Measurements from ENCODE around the gene SLC38A11. TPM values are rescaled to one million over a fixed set of nuclear protein-coding genes. Genes with fewer than 3 reads are reported as not detected.

Gene SLC38A11
- total and polyA plus RNA-seq, 10 of the 15 experiments (the other 5 are each of a cell fraction or from before 2014, with no cell fraction given) = not detected

DNA sequence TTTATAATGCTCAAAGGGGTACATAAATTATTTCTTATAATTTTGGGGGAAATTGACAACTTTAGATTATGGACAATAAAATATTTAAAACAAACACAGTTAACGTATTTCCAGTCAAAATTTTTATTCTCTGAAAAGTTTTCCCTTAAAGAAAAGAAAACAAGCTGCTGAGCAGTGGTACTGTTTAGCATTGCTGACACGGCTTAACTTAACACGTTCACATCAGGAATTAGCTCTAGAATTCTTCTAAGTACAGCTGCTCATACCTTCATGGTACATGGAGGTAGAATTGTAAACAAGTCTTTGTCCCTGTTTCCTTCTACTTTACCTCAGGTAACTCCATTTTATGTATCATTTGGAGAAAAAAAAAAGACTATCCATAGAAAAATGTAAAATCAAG is 2.0 kb downstream of the SLC38A11 start (continued):
- TF ChIP-seq, protein P1, sequence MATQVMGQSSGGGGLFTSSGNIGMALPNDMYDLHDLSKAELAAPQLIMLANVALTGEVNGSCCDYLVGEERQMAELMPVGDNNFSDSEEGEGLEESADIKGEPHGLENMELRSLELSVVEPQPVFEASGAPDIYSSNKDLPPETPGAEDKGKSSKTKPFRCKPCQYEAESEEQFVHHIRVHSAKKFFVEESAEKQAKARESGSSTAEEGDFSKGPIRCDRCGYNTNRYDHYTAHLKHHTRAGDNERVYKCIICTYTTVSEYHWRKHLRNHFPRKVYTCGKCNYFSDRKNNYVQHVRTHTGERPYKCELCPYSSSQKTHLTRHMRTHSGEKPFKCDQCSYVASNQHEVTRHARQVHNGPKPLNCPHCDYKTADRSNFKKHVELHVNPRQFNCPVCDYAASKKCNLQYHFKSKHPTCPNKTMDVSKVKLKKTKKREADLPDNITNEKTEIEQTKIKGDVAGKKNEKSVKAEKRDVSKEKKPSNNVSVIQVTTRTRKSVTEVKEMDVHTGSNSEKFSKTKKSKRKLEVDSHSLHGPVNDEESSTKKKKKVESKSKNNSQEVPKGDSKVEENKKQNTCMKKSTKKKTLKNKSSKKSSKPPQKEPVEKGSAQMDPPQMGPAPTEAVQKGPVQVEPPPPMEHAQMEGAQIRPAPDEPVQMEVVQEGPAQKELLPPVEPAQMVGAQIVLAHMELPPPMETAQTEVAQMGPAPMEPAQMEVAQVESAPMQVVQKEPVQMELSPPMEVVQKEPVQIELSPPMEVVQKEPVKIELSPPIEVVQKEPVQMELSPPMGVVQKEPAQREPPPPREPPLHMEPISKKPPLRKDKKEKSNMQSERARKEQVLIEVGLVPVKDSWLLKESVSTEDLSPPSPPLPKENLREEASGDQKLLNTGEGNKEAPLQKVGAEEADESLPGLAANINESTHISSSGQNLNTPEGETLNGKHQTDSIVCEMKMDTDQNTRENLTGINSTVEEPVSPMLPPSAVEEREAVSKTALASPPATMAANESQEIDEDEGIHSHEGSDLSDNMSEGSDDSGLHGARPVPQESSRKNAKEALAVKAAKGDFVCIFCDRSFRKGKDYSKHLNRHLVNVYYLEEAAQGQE (IDR thresholded peaks at IDR 0.05; ENCODE audit: low read depth, low read length) = no peak
- TF ChIP-seq PML (IDR thresholded peaks at IDR 0.05; ENCODE audit: low read length) = no peak

DNA sequence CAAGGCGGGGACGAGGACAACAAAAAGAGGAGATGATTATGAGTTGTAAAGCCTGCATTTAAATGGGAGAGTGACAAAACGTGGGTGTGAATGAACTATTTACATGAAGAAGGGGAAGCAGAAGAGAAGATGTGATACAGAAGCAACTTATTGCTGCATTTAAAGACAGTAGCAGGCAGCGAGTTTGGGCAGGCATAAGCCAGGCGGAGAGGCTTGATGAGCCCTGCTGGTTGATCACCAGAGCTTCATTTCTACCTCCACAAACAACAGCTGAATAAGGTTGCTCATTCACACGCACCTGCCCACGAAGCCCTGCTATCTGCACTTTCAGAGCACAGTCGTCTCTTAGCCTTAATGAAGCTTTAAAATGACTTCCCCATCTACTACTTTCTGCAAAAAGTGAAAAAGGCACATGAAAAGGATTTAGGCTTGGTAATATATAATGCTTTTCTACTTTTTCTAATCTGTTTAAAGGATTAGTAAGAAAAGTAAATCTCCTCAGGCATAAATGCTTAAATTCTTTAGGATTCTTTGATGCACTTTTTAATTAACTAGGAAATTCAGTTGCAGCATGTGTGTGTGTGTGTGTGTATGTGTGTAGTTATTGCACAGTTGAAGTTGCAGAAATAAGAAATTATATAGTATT is 3.1 kb downstream of the SLC38A11 start:
- ATAC-seq (no peak), DNase-seq (ENCODE audit: low read depth, low spot score) (no peak), FAIRE-seq (no peak)
- Histone ChIP-seq H3K27me3 (replicated peaks in 1 of 2; ENCODE audit: control insufficient read depth in 2 of 2, insufficient read depth in 2 of 2, low read length in 1 of 2) (peaks cover 2% of the 10 kb centered on the region in 2 experiments; a peak in 1 of 4 replicates), H2AFZ (ENCODE audit: control insufficient read depth, low read depth, low read length) (no peak overlapping the region), H3K79me2 (ENCODE audit: control insufficient read depth, insufficient read depth, low read length) (no peaks in the 10 kb centered on the region), H4K20me1 (ENCODE audit: control insufficient read depth, insufficient read depth) (no peaks in the 10 kb centered on the region), H3K27ac (ENCODE audit: control insufficient read depth, insufficient read depth) (no peak overlapping the region), H3K4me2 (ENCODE audit: control insufficient read depth, insufficient read depth) (no peak overlapping the region), H3K36me3 (ENCODE audit: control insufficient read depth in 2 of 2, insufficient read depth in 2 of 2, low read length in 1 of 2) (no peaks in the 10 kb centered on the region), H3K4me3 (no peak overlapping the region), H3K9ac (ENCODE audit: control insufficient read depth, insufficient read depth, low read length) (no peak overlapping the region), H3K4me1 (ENCODE audit: control insufficient read depth, insufficient read depth, low read length) (no peaks in the 10 kb centered on the region), H3K9me3 (replicated peaks; ENCODE audit: control insufficient read depth, insufficient read depth, low read length) (no peaks in the 10 kb centered on the region)
- in situ Hi-C loops (cut with MboI) = no loop called here
- RAD21 ChIA-PET (ENCODE audit: unreplicated experiment) = no interaction called here
- 21% methylated on average over 8 of the region's 8 CpGs for WGBS (ENCODE audit: insufficient coverage, insufficient replicate concordance, low lambda C conversion rate, missing lambda C conversion rate)
- CTCF ChIA-PET = interaction anchor here (1.6 kb wide), 1 partner anchor 11 kb away, joined by 4 read pairs; no protein-coding TSS in a partner anchor
- SMC1A ChIA-PET (ENCODE audit: uncharacterized antibody, unreplicated experiment) = interaction anchor here (1.4 kb wide), 1 partner anchor 15 kb away, joined by 3 read pairs; no protein-coding TSS in a partner anchor
- BruUV-seq (replicated peaks) = no TSS peak
- POLR2A ChIA-PET = no interaction called here
- intact Hi-C loops (cut with micrococcal nuclease; ENCODE audit: unreplicated experiment) = no loop called here
- TF ChIP-seq SMC3 (IDR thresholded peaks at IDR 0.05; ENCODE audit: borderline replicate concordance, low read length) = no peak
- TF ChIP-seq, protein P2, sequence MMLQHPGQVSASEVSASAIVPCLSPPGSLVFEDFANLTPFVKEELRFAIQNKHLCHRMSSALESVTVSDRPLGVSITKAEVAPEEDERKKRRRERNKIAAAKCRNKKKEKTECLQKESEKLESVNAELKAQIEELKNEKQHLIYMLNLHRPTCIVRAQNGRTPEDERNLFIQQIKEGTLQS (IDR thresholded peaks at IDR 0.05; ENCODE audit: borderline replicate concordance, extremely low read depth, low read depth, low read length) = no peak
- no peak for TF ChIP-seq NFYA (IDR thresholded peaks at IDR 0.05; ENCODE audit: borderline replicate concordance, low read depth, low read length)
- TF ChIP-seq SMAD1 (IDR thresholded peaks at IDR 0.05; ENCODE audit: low read depth, partially characterized antibody) = no peak
- no peak for TF ChIP-seq WRNIP1 (IDR thresholded peaks at IDR 0.05; ENCODE audit: borderline replicate concordance, low read depth, low read length)
- TF ChIP-seq, protein P3, sequence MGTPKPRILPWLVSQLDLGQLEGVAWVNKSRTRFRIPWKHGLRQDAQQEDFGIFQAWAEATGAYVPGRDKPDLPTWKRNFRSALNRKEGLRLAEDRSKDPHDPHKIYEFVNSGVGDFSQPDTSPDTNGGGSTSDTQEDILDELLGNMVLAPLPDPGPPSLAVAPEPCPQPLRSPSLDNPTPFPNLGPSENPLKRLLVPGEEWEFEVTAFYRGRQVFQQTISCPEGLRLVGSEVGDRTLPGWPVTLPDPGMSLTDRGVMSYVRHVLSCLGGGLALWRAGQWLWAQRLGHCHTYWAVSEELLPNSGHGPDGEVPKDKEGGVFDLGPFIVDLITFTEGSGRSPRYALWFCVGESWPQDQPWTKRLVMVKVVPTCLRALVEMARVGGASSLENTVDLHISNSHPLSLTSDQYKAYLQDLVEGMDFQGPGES (IDR thresholded peaks at IDR 0.05) = no peak
- TF ChIP-seq ZNF24 (IDR thresholded peaks at IDR 0.05) = no peak
- no peak for TF ChIP-seq TARDBP (IDR thresholded peaks at IDR 0.05; ENCODE audit: borderline replicate concordance)
- no peak for TF ChIP-seq TCF7 (IDR thresholded peaks at IDR 0.05; ENCODE audit: borderline replicate concordance)
- TF ChIP-seq NBN (IDR thresholded peaks at IDR 0.05) = no peak
- TF ChIP-seq ZNF622 (IDR thresholded peaks at IDR 0.05) = no peak
- TF ChIP-seq, protein P4, sequence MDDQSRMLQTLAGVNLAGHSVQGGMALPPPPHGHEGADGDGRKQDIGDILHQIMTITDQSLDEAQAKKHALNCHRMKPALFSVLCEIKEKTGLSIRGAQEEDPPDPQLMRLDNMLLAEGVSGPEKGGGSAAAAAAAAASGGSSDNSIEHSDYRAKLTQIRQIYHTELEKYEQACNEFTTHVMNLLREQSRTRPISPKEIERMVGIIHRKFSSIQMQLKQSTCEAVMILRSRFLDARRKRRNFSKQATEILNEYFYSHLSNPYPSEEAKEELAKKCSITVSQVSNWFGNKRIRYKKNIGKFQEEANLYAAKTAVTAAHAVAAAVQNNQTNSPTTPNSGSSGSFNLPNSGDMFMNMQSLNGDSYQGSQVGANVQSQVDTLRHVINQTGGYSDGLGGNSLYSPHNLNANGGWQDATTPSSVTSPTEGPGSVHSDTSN (IDR thresholded peaks at IDR 0.05; ENCODE audit: insufficient replicate concordance, low read depth, low read length) = no peak
- TF ChIP-seq CHD1 (IDR thresholded peaks at IDR 0.05; ENCODE audit: low read depth, low read length) = no peak
- TF ChIP-seq EP300 (IDR thresholded peaks at IDR 0.05; ENCODE audit: borderline replicate concordance in 1 of 2, control insufficient read depth in 1 of 2, low read depth in 2 of 2, low read length in 2 of 2) = no peak
- TF ChIP-seq KLF5 (IDR thresholded peaks at IDR 0.05; ENCODE audit: partially characterized antibody) = no peak
